CD4-positive, alpha-beta T cell (primary cell): Measurements from ENCODE around the gene TOR1A. TPM values are rescaled to one million over a fixed set of nuclear protein-coding genes. Genes with fewer than 3 reads are reported as not detected.

Experiments used
- ATAC-seq: fragments of 200-7000 bp; cut with Tn5 transposase; one replicate; pipeline ENCODE4 v1.10.0; 2022; ENCODE audit warnings: mild to moderate bottlenecking; ENCODE audit not compliant: poor library complexity
- CTCF ChIA-PET: fragments of 350-600 bp; sonication (Branson Sonifier 250); formaldehyde crosslinking; loops from one replicate; lab custom pipeline; 2021; ENCODE audit warnings: antibody characterized with exemption, inconsistent platforms; lab: Charles Lee
- POLR2A ChIA-PET: fragments of 350-600 bp; sonication (Branson Sonifier 250); formaldehyde crosslinking; loops from one replicate; lab custom pipeline; 2021; ENCODE audit warnings: antibody characterized with exemption, inconsistent platforms; lab: Charles Lee
- DNase-seq, 14 experiments: peaks; one replicate each; pipeline ENCODE4 v3.0.0-alpha.2; 2013 to 2020; ENCODE audit warnings: mixed read lengths in 2 of 14
- H3K27ac ChIP-seq, 2 donors: one replicate each; pipeline versions ENCODE4 v1.5.1 to v1.7.0; 2013; ENCODE audit warnings: low read length in 2 of 2, low read depth in 1 of 2, mild to moderate bottlenecking in 1 of 2
- H3K27me3 ChIP-seq, 2 experiments: 1 replicate in 1 of 2; 2 replicates in 1 of 2; pipeline versions ENCODE4 v1.6.1 to v1.7.0; 2013; ENCODE audit warnings: low read length in 2 of 2, control low read depth in 1 of 2, mild to moderate bottlenecking in 1 of 2, moderate library complexity in 1 of 2; ENCODE audit not compliant: insufficient read depth in 2 of 2, control insufficient read depth in 1 of 2
- H3K36me3 ChIP-seq: one replicate; pipeline ENCODE4 v1.6.1; 2013; ENCODE audit warnings: low read length, control low read depth; ENCODE audit not compliant: insufficient read depth
- H3K4me1 ChIP-seq: one replicate; pipeline ENCODE4 v1.6.1; 2013; ENCODE audit warnings: low read length, control low read depth; ENCODE audit not compliant: insufficient read depth
- H3K4me3 ChIP-seq: one replicate; pipeline ENCODE4 v1.5.1; 2013; ENCODE audit warnings: mild to moderate bottlenecking, low read length, moderate library complexity
- H3K9me3 ChIP-seq, 2 experiments: 1 replicate in 1 of 2; 2 replicates in 1 of 2; pipeline versions ENCODE4 v1.6.1 to v1.7.0; 2013; ENCODE audit warnings: low read length in 2 of 2, mild to moderate bottlenecking in 2 of 2, control low read depth in 1 of 2, moderate library complexity in 1 of 2; ENCODE audit not compliant: control insufficient read depth in 1 of 2, insufficient read depth in 1 of 2
- H3K27ac Mint-ChIP-seq: one replicate; pipeline ENCODE4 v1.8.0; 2020; ENCODE audit warnings: mixed read lengths
- H3K27me3 Mint-ChIP-seq: one replicate; pipeline ENCODE4 v1.8.0; 2021; ENCODE audit warnings: mixed read lengths
- H3K36me3 Mint-ChIP-seq: one replicate; pipeline ENCODE4 v1.8.0; 2021; ENCODE audit warnings: low read depth, mixed read lengths
- H3K4me1 Mint-ChIP-seq: one replicate; pipeline ENCODE4 v1.8.0; 2021; ENCODE audit warnings: low read depth, mixed read lengths
- H3K4me3 Mint-ChIP-seq: one replicate; pipeline ENCODE4 v1.8.0; 2020; ENCODE audit warnings: mild to moderate bottlenecking, mixed read lengths
- H3K9me3 Mint-ChIP-seq: one replicate; pipeline ENCODE4 v1.8.0; 2020; ENCODE audit warnings: mixed read lengths
- intact Hi-C, 2 experiments: fragments of 100-400 bp; cut with DNase I in 1 of 2; cut with micrococcal nuclease in 1 of 2; formaldehyde crosslinking; loops; one replicate each; pipeline versions ENCODE4 v1.15.1 to v1.9.0; 2023 to 2025; cut with DNase I, micrococcal nuclease
- total RNA-seq, 174 experiments: library from RNA in 2 of 174; stranded (reverse) in 2 of 174; gene quantifications; one replicate each; pipeline ENCODE4 v1.2.3 and lab custom pipeline; 2021 to 2026
- TF ChIP-seq, protein P1 (sequence below): fragments of 200-600 bp; IDR thresholded peaks from one replicate; pipeline ENCODE4 v1.8.0; 2022; ENCODE audit warnings: antibody characterized with exemption, mild to moderate bottlenecking

Gene TOR1A
- total RNA-seq, 2 experiments from 2014 or later, result 12.6 to 13.9 TPM

DNA sequence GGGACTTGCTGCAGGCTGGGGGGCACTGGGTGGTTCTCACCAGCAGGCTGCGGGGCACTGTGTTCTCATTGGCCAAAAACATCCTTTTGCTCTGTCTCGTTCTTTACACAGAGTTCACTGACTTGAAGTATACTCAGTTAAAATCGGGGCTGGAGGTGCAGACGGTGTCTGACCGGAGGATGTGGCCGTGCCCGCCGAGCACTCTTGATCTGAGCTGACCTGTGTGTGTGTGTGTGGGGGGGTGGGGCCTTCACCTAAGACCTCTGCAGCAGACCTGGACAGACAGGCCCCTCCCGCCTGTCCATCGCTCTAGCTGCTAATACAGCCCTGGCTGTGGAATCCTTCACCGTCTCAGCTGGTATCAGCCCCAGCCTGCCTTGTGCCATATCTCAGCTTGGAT, 13.8 kb downstream of the TOR1A start:
- H3K36me3 ChIP-seq, result peaks cover 78% of the 10 kb centered on the region
- POLR2A ChIA-PET, result no interaction called here

DNA sequence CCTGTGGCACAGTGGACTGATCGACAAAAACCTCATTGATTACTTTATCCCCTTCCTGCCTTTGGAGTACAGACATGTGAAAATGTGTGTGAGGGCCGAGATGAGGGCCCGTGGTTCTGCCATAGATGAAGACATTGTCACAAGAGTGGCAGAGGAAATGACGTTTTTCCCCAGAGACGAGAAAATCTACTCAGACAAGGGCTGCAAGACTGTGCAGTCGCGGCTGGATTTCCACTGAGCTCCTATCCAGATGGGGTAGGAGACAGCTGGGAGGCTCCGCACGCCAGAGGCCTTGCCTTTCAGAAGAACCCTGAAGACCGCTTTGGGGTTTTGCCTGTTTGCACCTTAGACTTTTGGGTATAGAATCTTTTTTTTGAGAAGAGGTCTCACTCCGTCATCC, 14.6 kb downstream of the TOR1A start:
- Mint-ChIP-seq H3K9me3 (no peaks in the 10 kb centered on the region), H3K36me3 (peaks cover 79% of the 10 kb centered on the region), H3K4me3 (no peak overlapping the region), H3K4me1 (peaks cover 28% of the 10 kb centered on the region), H3K27me3 (no peaks in the 10 kb centered on the region), H3K27ac (no peak overlapping the region)
- intact Hi-C loops, result loop anchor here in 1 of 2 experiments (10.0 kb wide), 1 partner anchor 185 kb away; the partner anchor contains the start of genes C9orf50 and NTMT1
- ChIA-PET POLR2A (interaction anchor here (0.5 kb wide), 1 partner anchor 216 kb away, joined by 3 read pairs; no protein-coding TSS in a partner anchor), CTCF (interaction anchor here (1.2 kb wide), 1 partner anchor 72 kb away, joined by 3 read pairs; no protein-coding TSS in a partner anchor)
- ATAC-seq, result no peak
- Histone ChIP-seq H3K36me3 (peaks cover 71% of the 10 kb centered on the region), H3K27me3 (no peaks in the 10 kb centered on the region), H3K4me3 (no peak overlapping the region), H3K27ac (no peak overlapping the region), H3K4me1 (peaks cover 16% of the 10 kb centered on the region), H3K9me3 (no peaks in the 10 kb centered on the region)
- no peak for DNase-seq
- TF ChIP-seq, protein P1, sequence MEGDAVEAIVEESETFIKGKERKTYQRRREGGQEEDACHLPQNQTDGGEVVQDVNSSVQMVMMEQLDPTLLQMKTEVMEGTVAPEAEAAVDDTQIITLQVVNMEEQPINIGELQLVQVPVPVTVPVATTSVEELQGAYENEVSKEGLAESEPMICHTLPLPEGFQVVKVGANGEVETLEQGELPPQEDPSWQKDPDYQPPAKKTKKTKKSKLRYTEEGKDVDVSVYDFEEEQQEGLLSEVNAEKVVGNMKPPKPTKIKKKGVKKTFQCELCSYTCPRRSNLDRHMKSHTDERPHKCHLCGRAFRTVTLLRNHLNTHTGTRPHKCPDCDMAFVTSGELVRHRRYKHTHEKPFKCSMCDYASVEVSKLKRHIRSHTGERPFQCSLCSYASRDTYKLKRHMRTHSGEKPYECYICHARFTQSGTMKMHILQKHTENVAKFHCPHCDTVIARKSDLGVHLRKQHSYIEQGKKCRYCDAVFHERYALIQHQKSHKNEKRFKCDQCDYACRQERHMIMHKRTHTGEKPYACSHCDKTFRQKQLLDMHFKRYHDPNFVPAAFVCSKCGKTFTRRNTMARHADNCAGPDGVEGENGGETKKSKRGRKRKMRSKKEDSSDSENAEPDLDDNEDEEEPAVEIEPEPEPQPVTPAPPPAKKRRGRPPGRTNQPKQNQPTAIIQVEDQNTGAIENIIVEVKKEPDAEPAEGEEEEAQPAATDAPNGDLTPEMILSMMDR, result no peak

More for the DNA sequence above, 13.8 kb downstream of the TOR1A start:
- Mint-ChIP-seq H3K36me3 (peaks cover 87% of the 10 kb centered on the region), H3K4me3 (no peak overlapping the region), H3K27me3 (no peaks in the 10 kb centered on the region), H3K4me1 (peaks cover 30% of the 10 kb centered on the region), H3K9me3 (no peaks in the 10 kb centered on the region), H3K27ac (no peak overlapping the region)
- DNase-seq (no peak), ATAC-seq (no peak)
- Histone ChIP-seq H3K27me3 (no peaks in the 10 kb centered on the region), H3K9me3 (no peaks in the 10 kb centered on the region), H3K27ac (no peak overlapping the region), H3K4me1 (peaks cover 13% of the 10 kb centered on the region), H3K4me3 (no peak overlapping the region)
- CTCF ChIA-PET, result interaction anchor here (1.2 kb wide), 1 partner anchor 73 kb away, joined by 3 read pairs; no protein-coding TSS in a partner anchor
- TF ChIP-seq, protein P1, result no peak
- intact Hi-C loops, result no loop called here

DNA sequence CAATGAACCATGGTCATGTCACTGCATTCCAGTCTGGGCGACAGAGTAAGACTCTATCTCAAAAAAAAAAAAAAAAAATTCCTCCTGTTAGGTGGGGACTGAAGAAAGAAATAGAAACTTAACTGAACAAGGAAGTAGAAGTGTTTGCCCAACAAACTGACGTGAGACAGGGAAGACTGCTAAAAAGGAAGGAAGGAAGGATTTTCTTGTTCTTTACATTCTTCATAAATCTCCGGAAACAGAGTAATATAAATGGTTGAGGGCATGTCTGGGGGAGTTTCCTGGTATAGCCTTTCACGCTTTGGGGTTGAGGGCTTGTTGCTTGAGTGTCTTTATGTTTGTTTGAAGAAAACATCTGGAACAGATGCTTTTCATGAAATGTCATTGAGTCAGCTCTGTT, 17.9 kb downstream of the TOR1A start:
- Histone ChIP-seq H3K4me1 (peaks cover 25% of the 10 kb centered on the region), H3K27ac (no peak overlapping the region), H3K4me3 (no peak overlapping the region), H3K27me3 (no peaks in the 10 kb centered on the region), H3K9me3 (no peaks in the 10 kb centered on the region), H3K36me3 (peaks cover 48% of the 10 kb centered on the region)
- TF ChIP-seq, protein P1, result no peak
- Mint-ChIP-seq H3K9me3 (no peaks in the 10 kb centered on the region), H3K36me3 (peaks cover 61% of the 10 kb centered on the region), H3K4me3 (peak overlapping the region; percentile 74), H3K27me3 (no peaks in the 10 kb centered on the region), H3K4me1 (peaks cover 29% of the 10 kb centered on the region), H3K27ac (peak overlapping the region; percentile 66)
- POLR2A ChIA-PET, result no interaction called here
- ATAC-seq (no peak), DNase-seq (no peak)
- intact Hi-C loops, result loop anchor here in 1 of 2 experiments (10.0 kb wide), 1 partner anchor 181 kb away; the partner anchor contains the start of genes C9orf50 and NTMT1
- CTCF ChIA-PET, result no interaction called here
